Measurements from ENCODE around the gene NBEAL2. TPM values are rescaled to one million over a fixed set of nuclear protein-coding genes. Genes with fewer than 3 reads are reported as not detected.
A peak's percentile ranks its signal among the peaks of the same experiment; 100 is the strongest.

The NBEAL2 gene
- polyA plus RNA-seq, 3 donors = 10.4 to 622 (median 17.3) TPM

DNA sequence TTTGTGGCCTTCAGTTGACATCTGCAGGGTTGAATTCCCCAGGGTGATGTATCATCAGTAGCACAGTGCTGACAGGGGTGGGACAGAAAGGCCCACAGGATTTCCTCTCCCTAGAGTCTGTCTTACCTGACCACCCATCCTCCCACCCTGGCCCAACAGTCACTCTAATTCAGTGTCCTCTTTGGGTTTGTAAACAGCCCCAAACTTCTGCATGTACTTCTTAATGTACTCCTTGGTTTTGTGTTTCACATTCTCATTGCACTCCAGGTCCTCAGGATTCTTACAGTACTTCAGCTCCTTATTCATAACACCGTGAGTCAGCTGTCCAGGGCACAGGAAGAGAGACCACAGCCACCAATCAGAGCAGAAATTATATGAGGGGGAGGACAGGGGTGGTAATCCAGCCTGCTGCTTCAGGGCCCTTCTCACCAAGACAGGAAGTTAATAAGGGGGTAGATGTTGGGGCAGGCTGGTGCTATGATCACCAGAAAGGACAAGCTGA lies 37.5 kb downstream of the NBEAL2 start:
- peak in 1 of 3 donors; percentile 23 for DNase-seq
- Histone ChIP-seq H3K4me2 (replicated peaks; ENCODE audit: extremely low read depth, low read length, poor library complexity, severe bottlenecking) (no peak overlapping the region), H3K79me2 (ENCODE audit: insufficient read depth, low read length) (peaks cover 9% of the 10 kb centered on the region), H2AFZ (ENCODE audit: insufficient read depth, low read depth, low read length, poor library complexity, severe bottlenecking) (no peak overlapping the region), H3K27me3 (ENCODE audit: control insufficient read depth in 2 of 2, insufficient read depth in 2 of 2, low read length in 2 of 2) (no peaks in the 10 kb centered on the region), H3K9ac (ENCODE audit: insufficient read depth, low read length, poor library complexity, severe bottlenecking) (peak overlapping the region; percentile 27), H3K27ac (ENCODE audit: low read depth in 1 of 2, low read length in 2 of 2) (peak overlapping the region in 1 of 2 donors; percentile 61), H3K4me1 (ENCODE audit: control insufficient read depth in 1 of 2, insufficient read depth in 2 of 2, low read length in 2 of 2) (peaks cover 15 to 16% of the 10 kb centered on the region in 2 donors), H4K20me1 (ENCODE audit: insufficient read depth, low read length) (peaks cover 64% of the 10 kb centered on the region), H3K9me3 (replicated peaks in 1 of 2; ENCODE audit: control insufficient read depth in 1 of 2, insufficient read depth in 1 of 2, low read length in 2 of 2) (no peaks in the 10 kb centered on the region), H3K4me3 (replicated peaks in 1 of 3; ENCODE audit: low read depth in 2 of 3, low read length in 3 of 3) (no peak overlapping the region), H3K36me3 (replicated peaks in 1 of 2; ENCODE audit: control insufficient read depth in 1 of 2, insufficient read depth in 2 of 2, low read length in 2 of 2) (peaks cover 69 to 95% of the 10 kb centered on the region in 2 donors)
- no CpG with 5 or more reads among the region's 1 CpG for WGBS (ENCODE audit: insufficient coverage)
- Mint-ChIP-seq H3K27me3 (ENCODE audit: low read depth in 3 of 3) (no peaks in the 10 kb centered on the region), H3K9me3 (no peaks in the 10 kb centered on the region), H3K4me3 (no peak overlapping the region), H3K4me1 (peaks cover 21% of the 10 kb centered on the region), H3K36me3 (peaks cover 58 to 80% of the 10 kb centered on the region in 2 donors), H3K27ac (peak overlapping the region in 3 of 7 donors; percentile 57 to 87 (median 73))
- intact Hi-C loops (cut with micrococcal nuclease) = no loop called here
- TF ChIP-seq CTCF (IDR thresholded peaks at IDR 0.05) = no peak

- Mint-ChIP-seq H3K36me3 (peaks cover 58 to 77% of the 10 kb centered on the region in 2 donors), H3K9me3 (no peaks in the 10 kb centered on the region), H3K4me3 (no peak overlapping the region), H3K27ac (peak overlapping the region; percentile 3 to 87 (median 57)), H3K4me1 (peaks cover 21% of the 10 kb centered on the region), H3K27me3 (ENCODE audit: low read depth in 3 of 3) (no peaks in the 10 kb centered on the region)
- 44% methylated on average over 2 of the region's 6 CpGs for WGBS (ENCODE audit: insufficient coverage)
- Histone ChIP-seq H3K4me2 (replicated peaks; ENCODE audit: extremely low read depth, low read length, poor library complexity, severe bottlenecking) (no peak overlapping the region), H3K9ac (ENCODE audit: insufficient read depth, low read length, poor library complexity, severe bottlenecking) (peak overlapping the region; percentile 27), H3K36me3 (replicated peaks in 1 of 2; ENCODE audit: control insufficient read depth in 1 of 2, insufficient read depth in 2 of 2, low read length in 2 of 2) (peaks cover 64 to 97% of the 10 kb centered on the region in 2 donors), H3K9me3 (replicated peaks in 1 of 2; ENCODE audit: control insufficient read depth in 1 of 2, insufficient read depth in 1 of 2, low read length in 2 of 2) (no peaks in the 10 kb centered on the region), H3K4me1 (ENCODE audit: control insufficient read depth in 1 of 2, insufficient read depth in 2 of 2, low read length in 2 of 2) (peaks cover 15 to 16% of the 10 kb centered on the region in 2 donors), H2AFZ (ENCODE audit: insufficient read depth, low read depth, low read length, poor library complexity, severe bottlenecking) (no peak overlapping the region), H4K20me1 (ENCODE audit: insufficient read depth, low read length) (peaks cover 71% of the 10 kb centered on the region), H3K27ac (ENCODE audit: low read depth in 1 of 2, low read length in 2 of 2) (peak overlapping the region in 1 of 2 donors; percentile 61), H3K27me3 (ENCODE audit: control insufficient read depth in 2 of 2, insufficient read depth in 2 of 2, low read length in 2 of 2) (no peaks in the 10 kb centered on the region), H3K79me2 (ENCODE audit: insufficient read depth, low read length) (peaks cover 15% of the 10 kb centered on the region), H3K4me3 (replicated peaks in 1 of 3; ENCODE audit: low read depth in 2 of 3, low read length in 3 of 3) (no peak overlapping the region)
- peak in 1 of 3 donors; percentile 8 for DNase-seq
- intact Hi-C loops (cut with micrococcal nuclease) = no loop called here
- TF ChIP-seq CTCF (IDR thresholded peaks at IDR 0.05) = no peak
Observed at GRCh38 chr3:47017504-47018268, 38.2 kb downstream of the NBEAL2 start.

Data from CD14-positive monocyte (primary cell).